Muscle of leg (tissue), 11 donors: ENCODE data around the gene IWS1. TPM values are rescaled to one million over a fixed set of nuclear protein-coding genes. Genes with fewer than 3 reads are reported as not detected.
"Not testable (repeated sequence)": the region's sequence is repeated elsewhere in the genome, so short reads cannot be mapped to it uniquely, and the experiment has no call there.

ENCODE experiments used
- DNase-seq: peaks from one replicate; pipeline ENCODE4 v3.0.0; 2013
- H3K27ac ChIP-seq: one replicate; pipeline ENCODE4 v1.5.1; 2013; ENCODE audit warnings: mild to moderate bottlenecking, low read length, control low read depth
- H3K27me3 ChIP-seq: one replicate; pipeline ENCODE4 v1.6.1; 2013; ENCODE audit warnings: low read length; ENCODE audit not compliant: control insufficient read depth, insufficient read depth
- H3K36me3 ChIP-seq: one replicate; pipeline ENCODE4 v1.6.1; 2013; ENCODE audit warnings: low read length; ENCODE audit not compliant: control insufficient read depth, insufficient read depth
- H3K4me1 ChIP-seq: one replicate; pipeline ENCODE4 v1.6.1; 2013; ENCODE audit warnings: low read length; ENCODE audit not compliant: control insufficient read depth, insufficient read depth
- H3K4me3 ChIP-seq: one replicate; pipeline ENCODE4 v1.5.1; 2013; ENCODE audit warnings: low read length, control low read depth
- H3K9me3 ChIP-seq: replicated peaks from 2 replicates; pipeline ENCODE4 v1.6.1; 2013; ENCODE audit warnings: low read depth, low read length; ENCODE audit not compliant: control insufficient read depth
- WGBS: methylation state at CpG from one replicate; pipeline ENCODE4 v1.1.5; 2013; ENCODE audit warnings: missing lambda C conversion rate; ENCODE audit not compliant: insufficient coverage; 5-methylcytosine and 5-hydroxymethylcytosine counted together
- polyA plus RNA-seq, 8 donors: library from polyadenylated mRNA; unstranded; fragments of 120-200 nt; gene quantifications; one replicate each; pipeline versions ENCODE4 v1.2.1 to v1.2.3, GENCODE V29; 2013; ENCODE audit warnings: inconsistent platforms in 1 of 8, low replicate concordance in 1 of 8; ENCODE audit not compliant: insufficient read length in 8 of 8, insufficient read depth in 1 of 8
- total RNA-seq: library from RNA; stranded (reverse); fragments of 120-200 nt; gene quantifications from one replicate; pipeline ENCODE4 v1.2.4, GENCODE V29; 2013

The IWS1 gene
- total and polyA plus RNA-seq, 9 donors: 43.0 to 58.5 (median 48.7) TPM

GRCh38 chr2:127545796-127546195 is 19.5 kb upstream of the IWS1 start:
- Histone ChIP-seq H3K36me3 (no peaks in the 10 kb centered on the region), H3K27ac (no peak overlapping the region), H3K4me3 (no peak overlapping the region), H3K9me3 (no peaks in the 10 kb centered on the region), H3K4me1 (peaks cover 13% of the 10 kb centered on the region), H3K27me3 (peaks cover 5% of the 10 kb centered on the region)
- no CpG with 5 or more reads among the region's 1 CpG for WGBS
- DNase-seq: no peak

GRCh38 chr2:127545189-127545588 is 18.9 kb upstream of the IWS1 start:
- Histone ChIP-seq H3K36me3 (no peaks in the 10 kb centered on the region), H3K27ac (no peak overlapping the region), H3K27me3 (peaks cover 5% of the 10 kb centered on the region), H3K4me1 (peaks cover 13% of the 10 kb centered on the region), H3K4me3 (no peak overlapping the region), H3K9me3 (no peaks in the 10 kb centered on the region)
- 77% methylated on average over 3 of the region's 6 CpGs for WGBS
- no peak for DNase-seq

- H3K27ac ChIP-seq, H3K9me3 ChIP-seq, H3K4me3 ChIP-seq, DNase-seq, H3K36me3 ChIP-seq, H3K27me3 ChIP-seq: not testable (repeated sequence)
- peaks cover 13% of the 10 kb centered on the region for H3K4me1 ChIP-seq
- WGBS: no CpG with 5 or more reads among the region's 8 CpGs
These were observed 16.8 kb upstream of the IWS1 start for GRCh38 chr2:127543013-127543501.

DNA sequence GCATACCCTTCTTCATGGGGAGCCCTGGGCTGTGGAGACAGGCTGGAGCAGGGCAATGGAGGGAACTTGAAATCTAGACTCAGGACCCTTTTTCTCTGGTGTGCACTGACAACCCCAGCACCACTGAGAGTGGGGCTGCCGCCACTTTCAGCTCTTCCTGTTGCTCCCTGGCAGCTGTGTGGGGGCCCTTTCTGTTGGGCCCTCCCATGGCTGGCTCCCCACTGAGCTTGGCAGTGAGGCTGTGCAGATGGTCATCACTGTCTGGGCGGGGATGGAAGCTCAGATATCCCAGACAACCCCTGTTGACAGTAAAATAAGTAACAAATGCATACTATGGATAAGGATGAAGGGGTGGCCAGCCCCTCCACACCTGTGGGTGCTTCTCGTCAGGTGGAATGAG is 15.9 kb upstream of the IWS1 start:
- no peak overlapping the region for H3K27ac ChIP-seq
- no peak overlapping the region for H3K4me3 ChIP-seq
- no peaks in the 10 kb centered on the region for H3K9me3 ChIP-seq
- WGBS: 71% methylated on average over 1 of the region's 3 CpGs
- H3K36me3 ChIP-seq: no peaks in the 10 kb centered on the region
- H3K4me1 ChIP-seq: peaks cover 13% of the 10 kb centered on the region
- peaks cover 5% of the 10 kb centered on the region for H3K27me3 ChIP-seq
- peak; percentile 24 for DNase-seq

GRCh38 chr2:127541809-127542208 is 15.5 kb upstream of the IWS1 start:
- H3K9me3 ChIP-seq: no peaks in the 10 kb centered on the region
- no peak overlapping the region for H3K4me3 ChIP-seq
- 52% methylated on average over 4 of the region's 7 CpGs for WGBS
- no peak overlapping the region for H3K27ac ChIP-seq
- H3K27me3 ChIP-seq: peaks cover 5% of the 10 kb centered on the region
- no peaks in the 10 kb centered on the region for H3K36me3 ChIP-seq
- peaks cover 13% of the 10 kb centered on the region for H3K4me1 ChIP-seq
- DNase-seq: peak; percentile 32

DNA sequence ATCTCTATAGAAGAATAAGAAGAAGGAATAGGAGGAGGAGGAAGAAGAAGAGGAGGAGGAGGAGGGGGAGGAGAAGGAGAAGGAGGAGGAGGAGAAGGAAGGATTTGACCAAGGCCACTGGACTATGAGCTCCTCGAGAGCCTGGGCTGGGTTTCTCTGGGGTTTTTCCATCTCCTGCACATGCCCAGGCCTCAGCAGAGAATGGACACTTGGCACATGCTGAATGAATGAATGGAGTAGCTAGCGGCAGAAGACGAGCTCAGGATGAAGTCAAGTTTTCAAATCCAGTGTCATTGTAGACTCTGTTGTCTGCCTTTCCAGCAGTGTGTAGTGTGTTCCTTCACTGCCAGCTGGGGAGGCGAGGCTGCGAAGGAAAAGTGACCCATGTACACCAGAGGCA is 11.4 kb upstream of the IWS1 start:
- peaks cover 11% of the 10 kb centered on the region for H3K4me1 ChIP-seq
- DNase-seq: no peak
- H3K4me3 ChIP-seq: no peak overlapping the region
- H3K36me3 ChIP-seq: no peaks in the 10 kb centered on the region
- no peaks in the 10 kb centered on the region for H3K9me3 ChIP-seq
- H3K27me3 ChIP-seq: peaks cover 17% of the 10 kb centered on the region
- 83% methylated on average over 5 of the region's 5 CpGs for WGBS
- no peak overlapping the region for H3K27ac ChIP-seq

DNA sequence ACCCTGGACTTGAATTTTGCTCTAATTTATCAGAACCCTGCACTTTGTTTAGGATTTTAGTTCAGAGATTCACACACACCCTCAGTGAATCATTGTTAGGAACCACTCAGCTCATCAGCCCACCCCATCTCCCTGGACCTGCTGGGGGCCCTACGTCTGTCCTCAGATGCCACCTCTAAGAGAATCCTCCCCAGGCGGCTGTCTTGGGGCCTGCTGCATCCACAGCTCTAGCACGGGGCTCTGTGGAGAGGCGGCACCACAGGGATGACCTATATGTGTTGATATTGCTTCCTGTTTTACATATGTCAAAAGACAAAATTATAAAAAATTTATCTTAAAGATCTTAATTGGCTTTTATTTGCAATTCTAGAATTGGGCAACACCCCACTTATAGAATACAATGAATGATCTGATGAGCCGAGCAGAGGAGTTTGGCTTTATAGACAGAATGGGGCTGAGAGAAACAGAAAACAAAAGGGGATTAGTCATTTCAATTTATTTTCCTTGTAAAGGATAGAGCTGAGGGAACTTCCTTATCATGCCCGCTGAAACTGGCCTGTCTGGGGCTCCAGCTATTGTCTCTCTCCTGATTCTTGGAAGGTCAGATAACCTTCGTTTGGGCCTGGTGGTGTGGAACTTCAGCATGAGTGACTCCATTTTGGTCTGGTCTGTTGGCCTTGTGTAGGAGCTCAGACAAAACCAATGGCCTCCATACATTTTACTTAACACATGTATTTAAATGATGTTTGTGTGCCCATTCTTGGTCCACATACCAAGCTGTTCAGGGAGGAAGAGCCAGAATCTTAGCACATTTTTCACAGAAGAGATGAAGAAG is 10.6 kb upstream of the IWS1 start:
- Histone ChIP-seq H3K27me3 (peaks cover 21% of the 10 kb centered on the region), H3K4me1 (peaks cover 6% of the 10 kb centered on the region), H3K36me3 (no peaks in the 10 kb centered on the region), H3K27ac (no peak overlapping the region), H3K9me3 (no peaks in the 10 kb centered on the region), H3K4me3 (no peak overlapping the region)
- no peak for DNase-seq
- WGBS: 71% methylated on average over 1 of the region's 7 CpGs

DNA sequence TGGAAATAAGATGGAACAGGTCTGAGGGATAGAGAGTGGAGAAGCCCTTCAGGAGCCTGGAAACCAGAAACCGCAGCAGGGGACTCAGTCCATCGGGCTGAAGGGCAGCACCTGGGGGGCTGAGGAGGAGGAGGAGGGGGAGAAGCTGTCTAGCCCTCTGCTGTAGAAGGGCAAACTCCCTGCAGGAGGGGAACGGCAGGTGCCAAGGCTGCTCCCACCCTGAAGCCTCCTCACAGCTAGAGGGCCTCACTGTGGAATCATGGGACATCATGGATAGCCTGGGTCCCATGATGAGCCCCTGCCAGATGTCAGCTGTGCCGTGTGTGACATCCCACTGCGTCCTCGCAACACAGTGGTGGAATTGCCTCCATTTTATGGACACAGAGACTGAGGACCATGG is 9.6 kb upstream of the IWS1 start:
- WGBS: 72% methylated on average over 6 of the region's 6 CpGs
- H3K4me1 ChIP-seq: no peaks in the 10 kb centered on the region
- no peak for DNase-seq
- no peak overlapping the region for H3K27ac ChIP-seq
- peaks cover 16% of the 10 kb centered on the region for H3K27me3 ChIP-seq
- no peak overlapping the region for H3K4me3 ChIP-seq
- H3K9me3 ChIP-seq: no peaks in the 10 kb centered on the region
- no peaks in the 10 kb centered on the region for H3K36me3 ChIP-seq

- WGBS: 64% methylated on average over 10 of the region's 11 CpGs
- no peak for DNase-seq
- H3K4me1 ChIP-seq: no peaks in the 10 kb centered on the region
- H3K9me3 ChIP-seq: no peaks in the 10 kb centered on the region
- no peak within 1 kb of the TSS for H3K27ac ChIP-seq
- peaks cover 16% of the 10 kb centered on the region for H3K27me3 ChIP-seq
- no peak within 1 kb of the TSS for H3K4me3 ChIP-seq
- no peaks in the 10 kb centered on the region for H3K36me3 ChIP-seq
These were observed 9.2 kb upstream of the IWS1 start, which contains the start of gene MYO7B for GRCh38 chr2:127535422-127535901. TSS of gene MYO7B (plus strand) at chr2:127535683. CDS start at chr2:127559723, 24,040 bp downstream.

- WGBS: 85% methylated on average over 8 of the region's 8 CpGs
- DNase-seq: no peak
- Histone ChIP-seq H3K36me3 (no peaks in the 10 kb centered on the region), H3K27me3 (peaks cover 18% of the 10 kb centered on the region), H3K9me3 (peaks cover 3% of the 10 kb centered on the region), H3K27ac (no peak overlapping the region), H3K4me3 (no peak overlapping the region), H3K4me1 (peaks cover 6% of the 10 kb centered on the region)
These were observed 6.0 kb upstream of the IWS1 start for GRCh38 chr2:127532296-127532695.
